Right lobe of liver (tissue), 6 donors: ENCODE measurements around the gene PLA2G2C. TPM values are rescaled to one million over a fixed set of nuclear protein-coding genes. Genes with fewer than 3 reads are reported as not detected.

ENCODE experiments used
- ATAC-seq, 4 donors: fragments of 200-7000 bp; cut with Tn5 transposase; one replicate each; pipeline ENCODE4 v1.9.1; 2020; ENCODE audit warnings: mild to moderate bottlenecking in 4 of 4, moderate library complexity in 4 of 4
- DNase-seq, 3 donors: peaks; one replicate each; pipeline ENCODE4 v3.0.0-alpha.2; 2020
- H3K27ac ChIP-seq, 3 donors: fragments of 200-600 bp; one replicate each; pipeline ENCODE4 v1.8.0; 2022
- H3K27me3 ChIP-seq, 2 donors: fragments of 200-600 bp; one replicate each; pipeline ENCODE4 v1.8.0; 2022
- H3K36me3 ChIP-seq, 4 donors: fragments of 200-600 bp; sonication (generic) in 1 of 4; one replicate each; pipeline versions ENCODE4 v1.5.1 to v1.8.0; 2017 to 2022; ENCODE audit warnings: control low read depth in 1 of 4
- H3K4me1 ChIP-seq, 4 donors: fragments of 200-600 bp; sonication (generic) in 1 of 4; one replicate each; pipeline versions ENCODE4 v1.5.1 to v1.8.0; 2017 to 2022; ENCODE audit warnings: control low read depth in 1 of 4
- H3K4me3 ChIP-seq, 3 donors: fragments of 200-600 bp; one replicate each; pipeline ENCODE4 v1.8.0; 2022
- H3K9me3 ChIP-seq, 4 donors: fragments of 200-600 bp; sonication (generic) in 1 of 4; one replicate each; pipeline versions ENCODE4 v1.5.1 to v1.8.0; 2017 to 2022; ENCODE audit warnings: control low read depth in 1 of 4
- CTCF ChIP-seq, 4 donors: fragments of 200-600 bp in 3 of 4; fragments of 450-650 bp in 1 of 4; IDR thresholded peaks; one replicate each; pipeline versions ENCODE4 v1.5.1 to v1.8.0; 2016 to 2022; ENCODE audit warnings: antibody characterized with exemption in 4 of 4, mild to moderate bottlenecking in 2 of 4
- POLR2A ChIP-seq: fragments of 450-650 bp; IDR thresholded peaks from one replicate; pipeline ENCODE4 v1.6.1; 2017; ENCODE audit warnings: antibody characterized with exemption, mild to moderate bottlenecking
- WGBS: methylation state at CpG from one replicate; pipeline ENCODE4 v1.1.6; 2018; ENCODE audit warnings: low coverage, low lambda C conversion rate; ENCODE audit not compliant: insufficient coverage; ENCODE audit errors: missing lambda C conversion rate; 5-methylcytosine and 5-hydroxymethylcytosine counted together
- intact Hi-C, 2 donors: fragments of 100-400 bp; cut with DNase I; formaldehyde crosslinking; loops; one replicate each; pipeline versions ENCODE4 v1.11.2 to v1.14.1; 2022
- total RNA-seq, 6 experiments: library from RNA; depleted of rRNA in 2 of 6; stranded (reverse); fragments of >200 nt in 2 of 6; fragmentation: NEBNext Ultra II Directional in 3 of 6; extraction: Animal tissue kit (Norgen Biotek cat#: 25700) in 3 of 6; gene quantifications; one replicate each; pipeline versions ENCODE4 v1.1.0 to v1.2.4, GENCODE V29; 2016 to 2023
- donor health status: DM: no; HTN: yes; CAD: no.
- donor health status: DM: no; HTN: no; CAD: no.
- donor health status: DM: no; HTN: no; CAD: no.
- donor health status: DM: no; HTN: yes; CAD: no.
- donor health status: DM: no; HTN: yes; CAD: no.

The PLA2G2C gene
- total RNA-seq, 6 experiments from 2014 or later = not detected

- DNase-seq = peak in 1 of 3 donors; percentile 16
- no peak overlapping the region for H3K27ac ChIP-seq
- no peaks in the 10 kb centered on the region for H3K36me3 ChIP-seq
- TF ChIP-seq CTCF (IDR thresholded peaks at IDR 0.05) (no peak), POLR2A (no peak)
- H3K9me3 ChIP-seq = no peaks in the 10 kb centered on the region
- H3K4me3 ChIP-seq = no peak overlapping the region
- H3K27me3 ChIP-seq = no peaks in the 10 kb centered on the region
- 73% methylated on average over 5 of the region's 9 CpGs for WGBS
- H3K4me1 ChIP-seq = no peaks in the 10 kb centered on the region
- intact Hi-C loops = no loop called here
- peak in 1 of 4 donors; percentile 30 for ATAC-seq
These were observed 60.1 kb downstream of the PLA2G2C start for GRCh38 chr1:20126041-20126805.

- intact Hi-C loops = no loop called here
- H3K27me3 ChIP-seq = no peaks in the 10 kb centered on the region
- no peak for TF ChIP-seq POLR2A
- TF ChIP-seq CTCF (IDR thresholded peaks at IDR 0.05) = no peak
- H3K9me3 ChIP-seq = no peaks in the 10 kb centered on the region
- 47% methylated on average over 9 of the region's 10 CpGs for WGBS
- no peaks in the 10 kb centered on the region for H3K36me3 ChIP-seq
- peak in 1 of 3 donors; percentile 8 for DNase-seq
- no peak overlapping the region for H3K4me3 ChIP-seq
- no peaks in the 10 kb centered on the region for H3K4me1 ChIP-seq
- H3K27ac ChIP-seq = no peak overlapping the region
- ATAC-seq = peak; percentile 28 to 77 (median 46)
These were observed 61.2 kb downstream of the PLA2G2C start for GRCh38 chr1:20125100-20125499.

- TF ChIP-seq CTCF (IDR thresholded peaks at IDR 0.05) (no peak), POLR2A (no peak)
- Histone ChIP-seq H3K27ac (no peak overlapping the region), H3K36me3 (no peaks in the 10 kb centered on the region), H3K9me3 (no peaks in the 10 kb centered on the region), H3K4me1 (no peaks in the 10 kb centered on the region), H3K27me3 (no peaks in the 10 kb centered on the region), H3K4me3 (no peak overlapping the region)
- 59% methylated on average over 4 of the region's 7 CpGs for WGBS
- intact Hi-C loops = no loop called here
- DNase-seq = no peak
- peak in 3 of 4 donors; percentile 25 to 75 (median 46) for ATAC-seq
These were observed 61.8 kb downstream of the PLA2G2C start for GRCh38 chr1:20124456-20125057.

- WGBS = 58% methylated on average over 10 of the region's 10 CpGs
- H3K9me3 ChIP-seq = no peaks in the 10 kb centered on the region
- no peaks in the 10 kb centered on the region for H3K4me1 ChIP-seq
- H3K36me3 ChIP-seq = no peaks in the 10 kb centered on the region
- TF ChIP-seq CTCF (IDR thresholded peaks at IDR 0.05) = no peak
- no peak for TF ChIP-seq POLR2A
- intact Hi-C loops = no loop called here
- DNase-seq = no peak
- ATAC-seq = no peak
- H3K4me3 ChIP-seq = no peak overlapping the region
- no peaks in the 10 kb centered on the region for H3K27me3 ChIP-seq
- no peak overlapping the region for H3K27ac ChIP-seq
These were observed 62.4 kb downstream of the PLA2G2C start for GRCh38 chr1:20123722-20124455.
